ENCODE measurements around the gene ATP5ME. TPM values are rescaled to one million over a fixed set of nuclear protein-coding genes. Genes with fewer than 3 reads are reported as not detected.

The ATP5ME gene
- total RNA-seq, 1 donor from 2014 or later, result 182 TPM

- intact Hi-C loops (cut with micrococcal nuclease), result no loop called here
Measured at GRCh38 chr4:624705-625590, 49.1 kb downstream of the ATP5ME start, which contains the start of gene PDE6B. TSS of gene PDE6B (plus strand) at chr4:625573. CDS start at chr4:625627, 54 bp downstream.

- intact Hi-C loops (cut with micrococcal nuclease), result no loop called here
Measured at GRCh38 chr4:623914-624566, 50.0 kb downstream of the ATP5ME start.

GRCh38 chr4:622996-623913 lies 50.8 kb downstream of the ATP5ME start:
- intact Hi-C loops (cut with micrococcal nuclease), result no loop called here

Other genes with a start within 250 kb of the ATP5ME start
- 33.8 and 34.5 TPM in 2 replicates for gene ZNF721, start 175.1 kb downstream of the ATP5ME start, total RNA-seq
- gene PIGG, start 175.1 kb downstream of the ATP5ME start, total RNA-seq, result 66.5 and 72.5 TPM in 2 replicates
- gene TMEM271, start 98.0 kb downstream of the ATP5ME start, total RNA-seq, result not detected in 2 replicates
- 12.5 and 16.2 TPM in 2 replicates for gene PDE6B, start 48.7 kb downstream of the ATP5ME start, total RNA-seq
- 27.9 and 29.2 TPM in 2 replicates for gene MYL5, start 266 bp upstream of the ATP5ME start, total RNA-seq
- gene SLC49A3, start 14.9 kb upstream of the ATP5ME start, total RNA-seq, result 0.66 and 1.0 TPM in 2 replicates
- 41.8 and 43.1 TPM in 2 replicates for gene PCGF3, start 31.6 kb upstream of the ATP5ME start, total RNA-seq
- gene CPLX1, start 151.9 kb upstream of the ATP5ME start, total RNA-seq, result 2.1 and 3.1 TPM in 2 replicates

All from T-helper 1 cell treated with Interleukin-12 subunit alpha and Interleukin-12 subunit beta and Interleukin-4 antibody, amounts not matched to agents 30 ng/mL and 1 ng/mL, for 36 hours (primary cell).